HG03457 (cell line): ENCODE data around the gene ENPP3.
"Not testable (repeated sequence)": the region's sequence is repeated elsewhere in the genome, so short reads cannot be mapped to it uniquely, and the experiment has no call there.

Experiments used
- ATAC-seq: cut with Tn5 transposase; IDR thresholded peaks from one replicate; pipeline ENCODE4 v1.9.1; 2021; ENCODE audit warnings: moderate number of reproducible peaks; ENCODE audit not compliant: unreplicated experiment

ENPP3 gene

DNA sequence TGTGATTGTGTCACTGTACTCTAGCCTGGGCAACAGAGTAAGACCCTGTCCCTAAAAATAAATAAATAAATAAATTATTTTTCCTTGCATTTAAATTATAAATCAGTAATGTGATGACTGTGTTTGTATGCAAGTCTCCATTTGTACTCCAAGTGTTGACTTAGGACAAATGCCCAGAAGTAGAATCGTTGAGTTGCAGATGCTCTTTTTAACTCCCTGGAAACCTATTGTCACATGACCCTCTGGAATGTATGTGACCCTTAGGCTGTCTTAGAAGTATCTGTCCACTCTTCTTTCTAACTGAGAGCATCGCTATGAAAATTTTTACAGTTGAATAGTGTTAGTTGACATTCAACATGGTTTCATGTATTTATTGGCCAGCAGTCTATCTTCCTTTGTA is 45.3 kb downstream of the ENPP3 start:
- no peak for ATAC-seq

DNA sequence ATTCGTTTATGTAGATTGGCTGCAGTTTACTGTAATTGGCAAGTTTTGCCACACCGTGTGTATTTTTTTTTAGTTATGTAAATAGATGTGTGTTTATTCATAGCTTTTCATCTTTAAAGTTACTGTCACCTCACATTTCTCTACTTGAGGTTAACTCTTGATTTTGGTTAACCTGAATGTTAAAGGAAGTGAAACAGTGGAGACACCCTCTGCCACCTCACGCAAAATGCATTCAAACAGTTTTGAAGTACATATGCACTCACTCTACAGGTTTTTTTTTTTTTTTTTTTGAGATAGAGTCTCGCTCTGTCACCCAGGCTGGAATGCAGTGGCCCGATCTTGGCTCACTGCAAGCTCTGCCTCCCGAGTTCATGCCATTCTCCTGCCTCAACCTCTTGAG is 46.4 kb downstream of the ENPP3 start:
- ATAC-seq, result peak; percentile 56

- ATAC-seq, result peak; percentile 64
These were observed 48.2 kb downstream of the ENPP3 start for GRCh38 chr6:131685266-131685780.

GRCh38 chr6:131687022-131687421 is 49.9 kb downstream of the ENPP3 start:
- ATAC-seq, result no peak

DNA sequence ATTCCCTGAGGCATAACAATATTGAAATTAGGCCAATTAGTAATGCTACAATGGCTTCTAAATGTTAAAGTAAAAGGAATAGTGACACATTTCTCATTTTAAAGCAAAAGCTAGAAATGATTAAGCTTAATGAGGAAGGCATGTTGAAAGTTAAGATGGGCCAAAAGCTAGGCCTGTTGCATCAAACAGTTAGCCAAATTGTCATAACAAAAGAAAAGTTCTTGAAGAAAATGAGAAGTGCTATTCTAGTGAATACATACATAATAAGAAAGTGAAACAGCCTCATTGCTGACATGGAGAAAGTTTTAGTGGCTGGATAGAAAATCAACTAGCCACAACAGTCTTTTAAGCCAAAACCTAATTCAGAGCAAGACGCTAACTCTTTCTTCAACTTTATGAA is 51.2 kb downstream of the ENPP3 start:
- peak; percentile 62 for ATAC-seq

- no peak for ATAC-seq
These were observed 54.9 kb downstream of the ENPP3 start for GRCh38 chr6:131692031-131692430.

DNA sequence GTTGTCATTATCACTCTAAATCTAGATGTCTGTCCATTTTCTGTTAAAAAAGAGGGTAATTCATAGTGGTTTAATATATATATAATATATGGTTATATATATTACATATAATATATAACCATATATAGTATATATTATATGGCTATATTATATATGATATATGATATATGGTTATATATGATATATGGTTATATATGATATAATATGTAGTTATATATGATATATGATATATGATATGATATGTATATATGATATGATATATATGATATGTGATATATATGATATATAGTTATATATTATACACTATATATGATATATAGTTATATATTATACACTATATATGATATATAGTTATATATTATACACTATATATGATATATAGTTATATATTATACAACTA is 55.5 kb downstream of the ENPP3 start:
- ATAC-seq, result no peak

DNA sequence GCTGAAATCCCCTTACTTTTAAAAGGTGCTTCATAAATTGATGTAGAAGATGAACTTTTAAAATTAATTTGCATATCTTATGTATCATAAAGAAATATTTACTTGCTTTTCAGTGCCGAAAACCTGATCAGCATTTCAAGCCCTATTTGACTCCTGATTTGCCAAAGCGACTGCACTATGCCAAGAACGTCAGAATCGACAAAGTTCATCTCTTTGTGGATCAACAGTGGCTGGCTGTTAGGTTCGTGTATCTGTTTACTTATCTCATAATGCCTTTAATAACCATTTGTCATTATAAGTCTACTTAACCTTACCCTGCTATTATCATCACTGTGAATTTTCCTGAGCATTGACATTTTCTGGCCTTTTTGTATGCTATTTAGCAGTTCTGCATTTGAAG is 56.3 kb downstream of the ENPP3 start:
- ATAC-seq, result no peak

DNA sequence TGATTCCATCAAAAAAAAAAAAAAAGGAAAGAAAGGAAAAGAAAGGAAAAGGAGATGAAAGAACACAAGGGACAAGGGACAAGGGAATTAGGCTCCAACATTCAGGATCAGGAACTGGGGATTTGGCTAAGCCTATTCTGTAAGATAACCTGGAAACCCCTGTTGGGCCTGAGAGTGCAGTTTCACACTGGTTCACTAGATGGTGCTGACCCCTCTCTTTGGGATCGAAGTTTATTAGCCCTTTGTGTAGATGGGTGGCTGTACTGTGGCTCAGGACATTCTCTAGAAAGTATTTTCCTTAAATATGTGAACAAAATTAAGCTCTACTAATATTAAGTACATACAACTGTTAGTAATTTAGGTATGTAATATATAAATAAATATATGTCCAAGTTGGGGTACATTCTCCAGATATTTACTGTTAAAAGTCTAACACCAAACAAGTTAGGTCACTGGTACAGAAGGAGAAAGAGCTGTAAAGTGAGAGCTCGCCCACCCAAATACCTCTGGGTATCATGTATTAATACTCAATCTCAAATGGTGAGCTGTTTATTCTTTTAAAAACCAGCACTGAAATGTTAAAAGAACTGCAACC is 57.8 kb downstream of the ENPP3 start:
- ATAC-seq, result no peak

- ATAC-seq, result no peak
These were observed 59.9 kb downstream of the ENPP3 start for GRCh38 chr6:131696956-131697355.

GRCh38 chr6:131700851-131701250 is 63.7 kb downstream of the ENPP3 start:
- not testable (repeated sequence) for ATAC-seq

DNA sequence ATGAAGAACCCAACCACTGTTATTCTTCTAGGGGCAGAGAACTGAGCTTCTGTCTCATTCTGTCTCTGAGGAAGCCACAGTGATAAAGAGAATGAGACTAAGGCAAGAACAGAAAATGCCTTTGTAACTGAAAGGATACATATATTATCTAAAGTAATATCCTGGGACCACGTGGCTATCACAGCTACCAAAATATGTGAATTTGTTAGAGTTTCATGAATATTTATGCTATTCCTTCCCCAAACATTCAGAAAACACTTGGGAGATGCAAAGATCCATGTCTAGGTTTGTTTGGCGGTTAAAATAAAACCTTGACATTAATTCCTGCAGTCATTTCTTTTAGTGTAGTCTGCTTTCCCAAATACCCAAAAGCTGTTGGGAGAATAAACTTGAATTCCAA is 66.8 kb downstream of the ENPP3 start:
- ATAC-seq, result not testable (repeated sequence)

GRCh38 chr6:131710917-131711316 is 73.8 kb downstream of the ENPP3 start, which contains the start of gene CTAGE9:
Gene CTAGE9 (minus strand): TSS chr6:131711017. CDS start chr6:131711017, 0 bp downstream.
- not testable (repeated sequence) for ATAC-seq

- not testable (repeated sequence) for ATAC-seq
These were observed 78.5 kb downstream of the ENPP3 start for GRCh38 chr6:131715567-131715966.

DNA sequence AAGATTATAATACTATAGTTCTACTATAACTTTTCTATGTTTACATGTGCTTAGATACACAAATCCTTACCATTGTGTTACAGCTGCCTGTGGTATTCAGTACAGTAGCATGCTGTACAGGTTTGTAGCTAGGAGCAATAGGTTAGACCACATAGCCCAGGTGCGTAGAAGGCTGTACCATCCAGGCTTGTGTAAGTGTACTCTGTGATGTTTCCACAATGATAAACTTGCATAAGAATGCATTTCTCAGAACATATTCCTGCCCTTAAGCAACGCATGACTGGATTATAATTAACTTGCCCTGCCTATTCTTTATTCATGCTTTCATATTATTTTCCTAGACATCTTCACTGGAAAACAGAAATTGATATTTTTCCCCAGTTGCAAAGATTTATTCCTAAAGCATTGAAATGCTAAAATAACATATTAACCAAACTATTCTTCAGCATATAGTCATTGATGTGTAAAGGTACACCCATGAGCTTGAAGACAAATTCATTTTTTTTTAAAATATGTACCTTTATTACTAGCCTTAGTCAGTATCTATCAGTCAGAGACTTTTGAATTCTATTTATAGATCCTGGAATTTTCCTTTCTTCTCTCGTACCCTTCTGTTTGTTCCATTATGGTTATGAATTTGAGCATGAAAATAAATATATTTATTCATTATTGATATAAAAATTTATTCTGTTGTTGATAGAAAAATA is 80.9 kb downstream of the ENPP3 start:
- ATAC-seq, result no peak

DNA sequence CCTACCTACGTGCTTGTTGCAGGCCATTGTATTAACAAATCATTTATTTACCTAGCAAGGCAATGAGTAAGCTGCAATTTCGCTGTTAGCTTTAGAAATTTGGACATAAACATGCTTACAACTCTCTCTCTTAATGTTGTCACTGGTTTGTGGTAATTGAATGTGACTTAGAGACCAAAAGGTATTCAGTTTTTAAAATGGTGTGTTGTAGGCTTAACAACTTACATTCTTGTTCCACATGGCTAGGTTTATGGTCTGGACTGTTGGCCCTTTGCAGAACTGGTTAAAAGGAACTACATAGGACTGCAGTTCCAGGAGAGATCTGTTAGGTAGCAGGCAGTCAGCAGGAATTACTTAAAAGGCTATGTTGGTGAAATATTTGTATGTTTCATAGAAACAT is 84.1 kb downstream of the ENPP3 start:
- no peak for ATAC-seq

DNA sequence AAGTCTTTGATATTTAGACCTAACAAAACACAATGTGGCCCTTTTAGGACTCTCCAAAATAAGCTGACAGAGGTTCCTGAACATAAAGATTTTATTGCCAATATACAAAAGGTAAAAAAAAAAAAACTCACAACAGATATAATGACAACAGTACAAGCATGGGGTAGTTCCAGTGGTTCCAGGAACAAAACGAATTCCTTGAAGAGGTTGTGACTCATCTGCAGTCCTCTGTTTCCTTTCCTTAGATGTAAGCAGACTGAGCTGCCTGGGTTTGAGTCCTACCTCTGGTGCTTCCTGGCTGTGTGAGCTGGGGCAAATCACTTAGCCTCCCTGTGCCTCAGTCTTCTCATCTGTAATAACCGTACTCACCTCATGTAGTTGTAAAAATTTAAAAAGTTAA is 87.0 kb downstream of the ENPP3 start:
- no peak for ATAC-seq

DNA sequence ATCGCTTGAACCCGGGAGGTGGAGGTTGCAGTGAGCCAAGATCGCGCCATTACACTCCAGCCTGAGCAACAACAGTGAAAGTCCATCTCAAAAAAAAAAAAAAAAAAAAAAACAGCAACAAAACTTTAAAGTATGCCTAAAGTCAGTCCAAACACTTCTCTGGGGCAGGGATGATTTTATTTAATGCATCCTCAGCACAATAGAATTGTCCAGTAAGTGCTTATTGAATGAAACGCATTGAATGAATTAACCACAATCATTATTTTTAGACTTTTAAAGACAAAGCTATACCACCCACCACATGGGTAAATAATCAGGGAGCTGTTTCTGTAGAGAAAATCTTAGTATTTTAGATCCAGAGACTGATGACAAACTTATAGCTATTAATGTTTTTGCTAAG is 90.4 kb downstream of the ENPP3 start:
- no peak for ATAC-seq

- ATAC-seq, result no peak
These were observed 90.8 kb downstream of the ENPP3 start for GRCh38 chr6:131727868-131728267.

- no peak for ATAC-seq
These were observed 91.3 kb downstream of the ENPP3 start for GRCh38 chr6:131728296-131728939.

GRCh38 chr6:131729550-131729949 is 92.4 kb downstream of the ENPP3 start:
- ATAC-seq, result no peak

DNA sequence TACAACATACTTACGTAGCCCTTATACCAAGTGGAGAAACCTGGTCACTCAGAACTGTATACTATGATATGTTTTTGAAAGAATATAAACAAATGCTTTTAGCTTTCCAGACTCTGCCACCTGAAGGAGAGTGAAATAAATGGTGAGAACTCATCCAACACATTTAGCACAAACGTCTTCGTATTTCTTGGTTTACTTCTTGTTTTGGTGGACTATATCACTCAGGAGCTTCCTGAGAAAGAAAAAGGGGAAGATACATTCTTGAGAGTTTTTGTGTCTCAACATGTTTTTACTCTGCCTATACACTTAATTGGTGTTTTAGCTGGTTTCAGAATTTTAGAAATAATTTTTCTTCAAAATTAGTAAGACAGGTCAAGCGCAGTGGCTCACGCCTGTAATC is 93.2 kb downstream of the ENPP3 start:
- ATAC-seq, result no peak
